Measurements from ENCODE around the gene HES1. TPM values are rescaled to one million over a fixed set of nuclear protein-coding genes. Genes with fewer than 3 reads are reported as not detected.

HES1 gene
- total and polyA plus RNA-seq, 2 experiments from 2014 or later: 10.3 to 13.8 TPM

GRCh38 chr3:194109192-194109863, 26.6 kb upstream of the HES1 start:
- WGBS, 2 experiments (ENCODE audit: low coverage in 1 of 2, low lambda C conversion rate in 2 of 2, missing lambda C conversion rate in 2 of 2): 60 to 66% methylated on average over 3 of the region's 3 CpGs
- TF ChIP-seq EZH2 (IDR thresholded peaks at IDR 0.05; ENCODE audit: insufficient read depth, poor library complexity, severe bottlenecking) (no peak), EZH2phosphoT487 (IDR thresholded peaks at IDR 0.05; ENCODE audit: insufficient read depth, low read depth) (no peak)
- no peak overlapping the region for H2AFZ ChIP-seq

GRCh38 chr3:194110483-194110882, 25.5 kb upstream of the HES1 start:
- no peaks in the 10 kb centered on the region for H3K9me2 ChIP-seq (ENCODE audit: insufficient read depth)
- no peak for DNase-seq
- H3K9ac ChIP-seq: no peak overlapping the region
- no peak overlapping the region for H3K4me3 ChIP-seq
- no peaks in the 10 kb centered on the region for H3K4me1 ChIP-seq (ENCODE audit: insufficient read depth)
- no peaks in the 10 kb centered on the region for H3K9me3 ChIP-seq (ENCODE audit: low read depth)
- WGBS, 2 experiments (ENCODE audit: low coverage in 1 of 2, low lambda C conversion rate in 2 of 2, missing lambda C conversion rate in 2 of 2): 74 to 77% methylated on average over 8 of the region's 9 CpGs
- H3K27ac ChIP-seq: no peak overlapping the region
- H3K4me2 ChIP-seq (ENCODE audit: unreplicated experiment): no peak overlapping the region
- H3K27me3 ChIP-seq (replicated peaks; ENCODE audit: insufficient read depth): peaks cover 17% of the 10 kb centered on the region
- no peaks in the 10 kb centered on the region for H3K36me3 ChIP-seq (ENCODE audit: low read depth)
- H2AFZ ChIP-seq: no peak overlapping the region
- no peaks in the 10 kb centered on the region for H4K20me1 ChIP-seq (ENCODE audit: insufficient read depth)
- in situ Hi-C loops (cut with MboI): no loop called here
- TF ChIP-seq EZH2 (IDR thresholded peaks at IDR 0.05; ENCODE audit: insufficient read depth, poor library complexity, severe bottlenecking): no peak
- no peak for TF ChIP-seq EZH2phosphoT487 (IDR thresholded peaks at IDR 0.05; ENCODE audit: insufficient read depth, low read depth)
- no peaks in the 10 kb centered on the region for H3F3A ChIP-seq (ENCODE audit: insufficient read depth)
- no peaks in the 10 kb centered on the region for H3K79me2 ChIP-seq (ENCODE audit: insufficient read depth)

More at GRCh38 chr3:194109192-194109863, 26.6 kb upstream of the HES1 start:
- in situ Hi-C loops (cut with MboI): no loop called here
- H3K9ac ChIP-seq: no peak overlapping the region
- H3K4me1 ChIP-seq (ENCODE audit: insufficient read depth): no peaks in the 10 kb centered on the region
- no peaks in the 10 kb centered on the region for H3K9me2 ChIP-seq (ENCODE audit: insufficient read depth)
- peaks cover 26% of the 10 kb centered on the region for H3K27me3 ChIP-seq (replicated peaks; ENCODE audit: insufficient read depth)
- H4K20me1 ChIP-seq (ENCODE audit: insufficient read depth): no peaks in the 10 kb centered on the region
- no peaks in the 10 kb centered on the region for H3K36me3 ChIP-seq (ENCODE audit: low read depth)
- no peaks in the 10 kb centered on the region for H3K79me2 ChIP-seq (ENCODE audit: insufficient read depth)
- no peaks in the 10 kb centered on the region for H3F3A ChIP-seq (ENCODE audit: insufficient read depth)
- H3K9me3 ChIP-seq (ENCODE audit: low read depth): no peaks in the 10 kb centered on the region
- H3K27ac ChIP-seq: no peak overlapping the region
- no peak overlapping the region for H3K4me3 ChIP-seq
- DNase-seq: no peak
- H3K4me2 ChIP-seq (ENCODE audit: unreplicated experiment): no peak overlapping the region

GRCh38 chr3:194111336-194111735, 24.6 kb upstream of the HES1 start:
- in situ Hi-C loops (cut with MboI): no loop called here
- Histone ChIP-seq H3K79me2 (ENCODE audit: insufficient read depth) (no peaks in the 10 kb centered on the region), H3K4me1 (ENCODE audit: insufficient read depth) (no peaks in the 10 kb centered on the region), H3K9ac (no peak overlapping the region), H3K27me3 (replicated peaks; ENCODE audit: insufficient read depth) (peaks cover 9% of the 10 kb centered on the region), H3K36me3 (ENCODE audit: low read depth) (no peaks in the 10 kb centered on the region), H3K27ac (no peak overlapping the region), H4K20me1 (ENCODE audit: insufficient read depth) (no peaks in the 10 kb centered on the region), H3K4me2 (ENCODE audit: unreplicated experiment) (no peak overlapping the region), H3K4me3 (no peak overlapping the region), H2AFZ (no peak overlapping the region), H3K9me2 (ENCODE audit: insufficient read depth) (no peaks in the 10 kb centered on the region), H3F3A (ENCODE audit: insufficient read depth) (no peaks in the 10 kb centered on the region), H3K9me3 (ENCODE audit: low read depth) (no peaks in the 10 kb centered on the region)
- 75 to 84% methylated on average over 4 of the region's 4 CpGs for WGBS, 2 experiments (ENCODE audit: low coverage in 1 of 2, low lambda C conversion rate in 2 of 2, missing lambda C conversion rate in 2 of 2)
- no peak for DNase-seq
- no peak for TF ChIP-seq EZH2 (IDR thresholded peaks at IDR 0.05; ENCODE audit: insufficient read depth, poor library complexity, severe bottlenecking)
- no peak for TF ChIP-seq EZH2phosphoT487 (IDR thresholded peaks at IDR 0.05; ENCODE audit: insufficient read depth, low read depth)

GRCh38 chr3:194112120-194113106, 23.5 kb upstream of the HES1 start:
- H2AFZ ChIP-seq: no peak overlapping the region
- H3K27me3 ChIP-seq (replicated peaks; ENCODE audit: insufficient read depth): peaks cover 6% of the 10 kb centered on the region
- in situ Hi-C loops (cut with MboI): no loop called here
- H3K79me2 ChIP-seq (ENCODE audit: insufficient read depth): no peaks in the 10 kb centered on the region
- whole genome bisulfite sequencing, 2 experiments (ENCODE audit: low coverage in 1 of 2, low lambda C conversion rate in 2 of 2, missing lambda C conversion rate in 2 of 2): 30 to 35% methylated on average over 9 of the region's 9 CpGs
- H3K27ac ChIP-seq: no peak overlapping the region
- DNase-seq: no peak
- no peaks in the 10 kb centered on the region for H3K9me3 ChIP-seq (ENCODE audit: low read depth)
- no peaks in the 10 kb centered on the region for H3F3A ChIP-seq (ENCODE audit: insufficient read depth)
- H3K4me2 ChIP-seq (ENCODE audit: unreplicated experiment): no peak overlapping the region
- H3K4me1 ChIP-seq (ENCODE audit: insufficient read depth): no peaks in the 10 kb centered on the region
- no peaks in the 10 kb centered on the region for H4K20me1 ChIP-seq (ENCODE audit: insufficient read depth)
- H3K36me3 ChIP-seq (ENCODE audit: low read depth): no peaks in the 10 kb centered on the region
- no peak overlapping the region for H3K4me3 ChIP-seq
- TF ChIP-seq EZH2phosphoT487 (IDR thresholded peaks at IDR 0.05; ENCODE audit: insufficient read depth, low read depth): no peak
- no peak for TF ChIP-seq EZH2 (IDR thresholded peaks at IDR 0.05; ENCODE audit: insufficient read depth, poor library complexity, severe bottlenecking)
- no peak overlapping the region for H3K9ac ChIP-seq
- no peaks in the 10 kb centered on the region for H3K9me2 ChIP-seq (ENCODE audit: insufficient read depth)

Measured in GM23248 (cell line).